Measurements from ENCODE around the gene RAB12. TPM values are rescaled to one million over a fixed set of nuclear protein-coding genes. Genes with fewer than 3 reads are reported as not detected.

The RAB12 gene
- total and polyA plus RNA-seq, 2 of the 13 experiments (the other 11 are each of a cell fraction or from before 2014, with no cell fraction given), result 9.5 to 25.3 TPM

DNA sequence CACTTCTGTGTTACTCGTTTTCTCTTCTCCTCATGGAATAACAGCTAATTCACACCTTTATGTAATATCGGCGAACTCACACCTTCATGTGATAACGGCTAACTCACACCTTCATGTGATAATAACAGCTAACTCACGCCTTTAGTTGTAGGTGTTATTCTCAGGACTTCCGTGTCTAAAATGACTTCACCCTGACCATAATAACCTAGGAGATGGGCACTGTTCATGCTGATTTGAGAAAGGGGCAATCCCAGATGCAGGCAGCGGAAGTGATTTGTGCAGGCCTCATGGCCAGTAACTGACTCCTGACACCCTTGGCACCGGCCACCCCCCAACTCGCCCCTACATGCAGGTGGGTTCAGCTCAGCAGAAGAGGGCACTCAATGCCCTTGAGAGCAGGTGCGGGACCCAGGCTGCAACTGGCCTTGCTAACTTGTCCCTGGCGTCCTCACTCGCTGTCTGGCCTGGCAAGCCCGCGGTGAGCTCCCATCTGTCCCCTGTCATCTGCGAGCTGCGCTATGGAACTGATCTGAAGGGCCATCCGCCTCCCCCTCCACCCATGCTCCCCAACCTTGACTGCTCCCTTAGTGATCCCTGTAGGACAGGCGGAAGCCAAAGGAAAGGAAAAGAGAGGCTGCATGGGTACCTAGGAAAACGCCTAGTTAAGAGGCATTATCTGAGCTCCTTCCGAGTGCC, 53.5 kb downstream of the RAB12 start:
- FAIRE-seq (no peak), ATAC-seq (no peak), DNase-seq (ENCODE audit: low spot score) (no peak)
- peaks cover 5 to 51% of the 10 kb centered on the region in 2 experiments; a peak in 4 of 5 replicates for H3K27me3 ChIP-seq (ENCODE audit: control insufficient read depth in 1 of 2, insufficient read depth in 2 of 2, low read length in 2 of 2)
- H3K36me3 ChIP-seq (replicated peaks in 1 of 2; ENCODE audit: control insufficient read depth in 1 of 2, insufficient read depth in 2 of 2, low read length in 2 of 2), result no peaks in the 10 kb centered on the region
- H3K4me1 ChIP-seq (ENCODE audit: insufficient read depth, low read length), result no peaks in the 10 kb centered on the region
- H3K9me3 ChIP-seq (ENCODE audit: low read length), result no peaks in the 10 kb centered on the region
- no peaks in the 10 kb centered on the region for H3K79me2 ChIP-seq (ENCODE audit: insufficient read depth, low read length)
- no peak overlapping the region for H3K9ac ChIP-seq (ENCODE audit: insufficient read depth, low read depth, low read length)
- 63% methylated on average over 11 of the region's 20 CpGs for WGBS (ENCODE audit: low lambda C conversion rate)
- H3K4me2 ChIP-seq (ENCODE audit: low read depth, low read length), result no peak overlapping the region
- ChIA-PET POLR2A (no interaction called here), CTCF (ENCODE audit: low intra/inter-chr PET ratio, low total read pairs) (no interaction called here)
- no TSS peak for BruUV-seq (replicated peaks)
- in situ Hi-C loops (cut with HindIII; ENCODE audit: extremely low pct_ligation_motif_present, low pct_unique_long_range_greater_than_20kb) (no loop called here), intact Hi-C loops (cut with micrococcal nuclease; ENCODE audit: unreplicated experiment) (no loop called here)
- H2AFZ ChIP-seq (ENCODE audit: low read length), result no peak overlapping the region
- no peak overlapping the region for H3K4me3 ChIP-seq (replicated peaks in 1 of 3; ENCODE audit: insufficient read depth in 1 of 3, low read depth in 2 of 3, low read length in 3 of 3)
- no peak overlapping the region for H3K27ac ChIP-seq (ENCODE audit: extremely low read length, insufficient read depth, low read length)
- H4K20me1 ChIP-seq (ENCODE audit: insufficient read depth, low read length), result no peaks in the 10 kb centered on the region
- TF ChIP-seq, protein P1, sequence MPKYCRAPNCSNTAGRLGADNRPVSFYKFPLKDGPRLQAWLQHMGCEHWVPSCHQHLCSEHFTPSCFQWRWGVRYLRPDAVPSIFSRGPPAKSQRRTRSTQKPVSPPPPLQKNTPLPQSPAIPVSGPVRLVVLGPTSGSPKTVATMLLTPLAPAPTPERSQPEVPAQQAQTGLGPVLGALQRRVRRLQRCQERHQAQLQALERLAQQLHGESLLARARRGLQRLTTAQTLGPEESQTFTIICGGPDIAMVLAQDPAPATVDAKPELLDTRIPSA (CRISPR knock-in tag; IDR thresholded peaks at IDR 0.05; ENCODE audit: borderline replicate concordance), result no peak
- TF ChIP-seq ZNF674 (CRISPR knock-in tag; IDR thresholded peaks at IDR 0.05; ENCODE audit: low read depth) (no peak), HCFC1 (IDR thresholded peaks at IDR 0.05; ENCODE audit: low read depth, low read length) (no peak), FOXM1 (CRISPR knock-in tag; IDR thresholded peaks at IDR 0.05) (no peak), RBFOX2 (IDR thresholded peaks at IDR 0.05; ENCODE audit: low read depth, low read length) (no peak), ZNF572 (CRISPR knock-in tag; IDR thresholded peaks at IDR 0.05) (no peak), CHD4 (IDR thresholded peaks at IDR 0.05; ENCODE audit: borderline replicate concordance, low read length) (no peak), ZNF563 (CRISPR knock-in tag; IDR thresholded peaks at IDR 0.05) (no peak), ISX (CRISPR knock-in tag; conservative IDR thresholded peaks at IDR 0.05) (no peak), ZNF816 (CRISPR knock-in tag; IDR thresholded peaks at IDR 0.05; ENCODE audit: borderline replicate concordance) (no peak)
- TF ChIP-seq, protein P2, sequence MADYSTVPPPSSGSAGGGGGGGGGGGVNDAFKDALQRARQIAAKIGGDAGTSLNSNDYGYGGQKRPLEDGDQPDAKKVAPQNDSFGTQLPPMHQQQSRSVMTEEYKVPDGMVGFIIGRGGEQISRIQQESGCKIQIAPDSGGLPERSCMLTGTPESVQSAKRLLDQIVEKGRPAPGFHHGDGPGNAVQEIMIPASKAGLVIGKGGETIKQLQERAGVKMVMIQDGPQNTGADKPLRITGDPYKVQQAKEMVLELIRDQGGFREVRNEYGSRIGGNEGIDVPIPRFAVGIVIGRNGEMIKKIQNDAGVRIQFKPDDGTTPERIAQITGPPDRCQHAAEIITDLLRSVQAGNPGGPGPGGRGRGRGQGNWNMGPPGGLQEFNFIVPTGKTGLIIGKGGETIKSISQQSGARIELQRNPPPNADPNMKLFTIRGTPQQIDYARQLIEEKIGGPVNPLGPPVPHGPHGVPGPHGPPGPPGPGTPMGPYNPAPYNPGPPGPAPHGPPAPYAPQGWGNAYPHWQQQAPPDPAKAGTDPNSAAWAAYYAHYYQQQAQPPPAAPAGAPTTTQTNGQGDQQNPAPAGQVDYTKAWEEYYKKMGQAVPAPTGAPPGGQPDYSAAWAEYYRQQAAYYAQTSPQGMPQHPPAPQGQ (CRISPR knock-in tag; IDR thresholded peaks at IDR 0.05; ENCODE audit: borderline replicate concordance), result no peak
- TF ChIP-seq, protein P3, sequence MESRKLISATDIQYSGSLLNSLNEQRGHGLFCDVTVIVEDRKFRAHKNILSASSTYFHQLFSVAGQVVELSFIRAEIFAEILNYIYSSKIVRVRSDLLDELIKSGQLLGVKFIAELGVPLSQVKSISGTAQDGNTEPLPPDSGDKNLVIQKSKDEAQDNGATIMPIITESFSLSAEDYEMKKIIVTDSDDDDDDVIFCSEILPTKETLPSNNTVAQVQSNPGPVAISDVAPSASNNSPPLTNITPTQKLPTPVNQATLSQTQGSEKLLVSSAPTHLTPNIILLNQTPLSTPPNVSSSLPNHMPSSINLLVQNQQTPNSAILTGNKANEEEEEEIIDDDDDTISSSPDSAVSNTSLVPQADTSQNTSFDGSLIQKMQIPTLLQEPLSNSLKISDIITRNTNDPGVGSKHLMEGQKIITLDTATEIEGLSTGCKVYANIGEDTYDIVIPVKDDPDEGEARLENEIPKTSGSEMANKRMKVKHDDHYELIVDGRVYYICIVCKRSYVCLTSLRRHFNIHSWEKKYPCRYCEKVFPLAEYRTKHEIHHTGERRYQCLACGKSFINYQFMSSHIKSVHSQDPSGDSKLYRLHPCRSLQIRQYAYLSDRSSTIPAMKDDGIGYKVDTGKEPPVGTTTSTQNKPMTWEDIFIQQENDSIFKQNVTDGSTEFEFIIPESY (CRISPR knock-in tag; IDR thresholded peaks at IDR 0.05), result no peak
- TF ChIP-seq, protein P4, sequence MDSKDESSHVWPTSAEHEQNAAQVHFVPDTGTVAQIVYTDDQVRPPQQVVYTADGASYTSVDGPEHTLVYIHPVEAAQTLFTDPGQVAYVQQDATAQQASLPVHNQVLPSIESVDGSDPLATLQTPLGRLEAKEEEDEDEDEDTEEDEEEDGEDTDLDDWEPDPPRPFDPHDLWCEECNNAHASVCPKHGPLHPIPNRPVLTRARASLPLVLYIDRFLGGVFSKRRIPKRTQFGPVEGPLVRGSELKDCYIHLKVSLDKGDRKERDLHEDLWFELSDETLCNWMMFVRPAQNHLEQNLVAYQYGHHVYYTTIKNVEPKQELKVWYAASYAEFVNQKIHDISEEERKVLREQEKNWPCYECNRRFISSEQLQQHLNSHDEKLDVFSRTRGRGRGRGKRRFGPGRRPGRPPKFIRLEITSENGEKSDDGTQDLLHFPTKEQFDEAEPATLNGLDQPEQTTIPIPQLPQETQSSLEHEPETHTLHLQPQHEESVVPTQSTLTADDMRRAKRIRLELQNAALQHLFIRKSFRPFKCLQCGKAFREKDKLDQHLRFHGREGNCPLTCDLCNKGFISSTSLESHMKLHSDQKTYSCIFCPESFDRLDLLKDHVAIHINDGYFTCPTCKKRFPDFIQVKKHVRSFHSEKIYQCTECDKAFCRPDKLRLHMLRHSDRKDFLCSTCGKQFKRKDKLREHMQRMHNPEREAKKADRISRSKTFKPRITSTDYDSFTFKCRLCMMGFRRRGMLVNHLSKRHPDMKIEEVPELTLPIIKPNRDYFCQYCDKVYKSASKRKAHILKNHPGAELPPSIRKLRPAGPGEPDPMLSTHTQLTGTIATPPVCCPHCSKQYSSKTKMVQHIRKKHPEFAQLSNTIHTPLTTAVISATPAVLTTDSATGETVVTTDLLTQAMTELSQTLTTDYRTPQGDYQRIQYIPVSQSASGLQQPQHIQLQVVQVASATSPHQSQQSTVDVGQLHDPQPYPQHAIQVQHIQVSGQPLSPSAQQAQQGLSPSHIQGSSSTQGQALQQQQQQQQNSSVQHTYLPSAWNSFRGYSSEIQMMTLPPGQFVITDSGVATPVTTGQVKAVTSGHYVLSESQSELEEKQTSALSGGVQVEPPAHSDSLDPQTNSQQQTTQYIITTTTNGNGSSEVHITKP (CRISPR knock-in tag; IDR thresholded peaks at IDR 0.05; ENCODE audit: low read depth), result no peak
- TF ChIP-seq, protein P5, sequence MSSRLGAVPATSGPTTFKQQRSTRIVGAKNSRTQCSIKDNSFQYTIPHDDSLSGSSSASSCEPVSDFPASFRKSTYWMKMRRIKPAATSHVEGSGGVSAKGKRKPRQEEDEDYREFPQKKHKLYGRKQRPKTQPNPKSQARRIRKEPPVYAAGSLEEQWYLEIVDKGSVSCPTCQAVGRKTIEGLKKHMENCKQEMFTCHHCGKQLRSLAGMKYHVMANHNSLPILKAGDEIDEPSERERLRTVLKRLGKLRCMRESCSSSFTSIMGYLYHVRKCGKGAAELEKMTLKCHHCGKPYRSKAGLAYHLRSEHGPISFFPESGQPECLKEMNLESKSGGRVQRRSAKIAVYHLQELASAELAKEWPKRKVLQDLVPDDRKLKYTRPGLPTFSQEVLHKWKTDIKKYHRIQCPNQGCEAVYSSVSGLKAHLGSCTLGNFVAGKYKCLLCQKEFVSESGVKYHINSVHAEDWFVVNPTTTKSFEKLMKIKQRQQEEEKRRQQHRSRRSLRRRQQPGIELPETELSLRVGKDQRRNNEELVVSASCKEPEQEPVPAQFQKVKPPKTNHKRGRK (CRISPR knock-in tag; IDR thresholded peaks at IDR 0.05), result no peak

Data from HepG2 (cell line).